HG03039 (cell line): ENCODE results near the gene ME1.
"Not testable (repeated sequence)": the region's sequence is repeated elsewhere in the genome, so short reads cannot be mapped to it uniquely, and the experiment has no call there.

Experiments used
- ATAC-seq: cut with Tn5 transposase; IDR thresholded peaks from one replicate; pipeline ENCODE4 v1.9.1; 2021; ENCODE audit warnings: mild to moderate bottlenecking, moderate library complexity; ENCODE audit not compliant: unreplicated experiment

The ME1 gene

DNA sequence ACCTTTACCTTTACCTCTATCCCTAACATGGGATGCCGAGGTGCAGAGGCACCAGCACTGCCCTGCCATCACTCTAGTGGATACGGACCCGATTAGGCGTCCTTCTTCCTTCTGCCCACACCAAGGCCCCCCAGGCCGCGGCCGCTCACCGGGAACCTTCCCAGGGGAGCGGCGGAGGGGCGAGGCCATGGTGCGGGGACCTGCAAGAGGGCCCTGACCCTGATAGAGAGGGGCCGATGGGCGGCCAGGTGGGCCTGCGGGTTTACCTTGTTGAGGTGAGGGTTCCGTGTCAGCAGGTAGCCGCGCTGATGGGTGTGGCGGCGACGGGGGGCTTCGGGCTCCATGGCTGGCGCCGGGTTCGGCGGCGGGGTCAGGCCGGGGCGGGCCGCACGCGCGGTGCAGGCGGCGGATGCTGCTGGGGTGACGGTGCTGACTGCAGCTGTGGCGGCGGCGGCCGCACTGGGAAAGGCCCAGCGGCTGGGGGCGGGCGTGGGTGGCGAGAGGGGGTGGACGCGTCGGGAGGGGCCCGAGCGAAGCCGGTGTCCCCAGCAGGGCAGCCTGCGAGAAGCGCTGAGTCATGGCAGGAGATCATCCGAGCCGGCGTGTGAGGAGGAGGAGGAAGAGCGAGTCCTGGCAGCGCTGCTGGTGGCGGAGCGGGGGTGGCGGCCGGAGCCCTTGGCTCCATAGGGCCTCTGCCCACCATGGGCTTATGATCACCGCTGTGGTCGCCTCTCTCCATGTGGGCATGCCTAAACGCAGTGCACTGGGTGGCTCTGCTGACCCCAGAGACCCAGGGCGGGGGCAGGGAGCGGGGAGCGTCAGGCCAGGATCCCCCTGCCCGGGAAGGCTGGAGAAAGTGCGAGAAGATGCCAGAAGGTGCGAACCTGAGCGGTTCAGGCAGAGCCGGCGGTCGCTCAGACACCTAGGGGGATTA is at the start of gene ME1:
TSS of gene ME1 (minus strand) at position 441 of the 934 bp plus-strand sequence. CDS start at position 344, 97 bp downstream.
- ATAC-seq, result peak; percentile 81

DNA sequence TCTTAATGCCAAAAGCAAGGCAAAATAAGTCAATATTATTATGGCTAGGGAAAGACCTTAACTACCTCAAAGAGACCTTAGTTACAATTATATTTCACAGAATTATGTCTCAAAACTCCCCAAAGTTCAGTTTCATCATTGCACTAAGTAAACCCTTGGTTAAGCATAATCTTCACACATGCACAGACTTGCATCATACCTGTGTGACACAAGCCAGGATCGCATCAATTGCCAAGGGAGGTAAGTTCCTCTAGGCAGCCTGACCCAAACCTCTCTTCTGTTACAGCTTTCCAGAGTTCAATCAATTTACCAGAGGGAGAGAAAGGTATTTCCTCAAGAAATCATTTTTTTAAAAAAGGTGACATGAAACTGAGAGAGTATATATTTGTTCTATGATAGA is 49.6 kb upstream of the ME1 start:
- ATAC-seq, result no peak

DNA sequence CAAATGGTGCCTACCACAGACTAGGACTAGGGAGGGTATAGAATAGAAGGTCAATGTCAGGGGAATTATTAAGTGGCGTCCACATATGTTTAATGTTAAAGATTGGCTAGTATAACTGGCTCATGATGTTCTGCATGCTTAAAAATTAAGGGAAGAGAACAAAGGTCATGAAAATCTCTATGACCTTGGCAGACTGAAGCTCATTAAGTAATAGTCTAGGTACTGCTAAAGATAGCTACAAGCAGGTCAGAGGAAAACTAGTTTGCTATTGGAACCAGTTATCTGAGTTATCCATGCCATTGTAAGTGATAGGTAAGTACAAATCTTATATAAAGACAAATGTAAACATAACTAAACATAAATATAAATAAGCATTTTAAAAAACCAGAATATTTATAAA is 48.5 kb upstream of the ME1 start:
- ATAC-seq, result no peak

- no peak for ATAC-seq
Observed at GRCh38 chr6:83476971-83477370, 46.1 kb upstream of the ME1 start.

GRCh38 chr6:83474309-83474708 is 43.5 kb upstream of the ME1 start:
- ATAC-seq, result no peak

GRCh38 chr6:83472767-83473166 is 41.9 kb upstream of the ME1 start:
- ATAC-seq, result no peak

- ATAC-seq, result no peak
Observed at GRCh38 chr6:83470587-83470986, 39.7 kb upstream of the ME1 start.

DNA sequence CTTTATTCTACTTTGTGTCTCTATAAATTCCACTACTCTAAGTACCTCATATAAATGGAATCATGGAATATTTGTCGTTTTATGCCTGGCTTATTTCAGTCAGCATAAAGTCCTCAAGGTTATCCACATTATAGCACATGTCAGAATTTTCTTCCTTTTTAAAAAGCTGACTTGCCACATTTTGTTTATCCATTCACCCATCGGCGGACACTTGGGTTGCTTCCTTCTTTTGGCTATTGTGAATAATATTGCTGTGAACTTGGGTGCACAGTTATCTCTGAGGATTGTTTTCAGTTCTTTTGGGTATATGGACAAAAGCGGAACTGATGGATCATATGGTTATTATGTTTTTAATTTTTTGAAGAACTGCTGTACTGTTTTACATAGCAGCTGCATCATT is 39.1 kb upstream of the ME1 start:
- ATAC-seq, result no peak

GRCh38 chr6:83467620-83468036 is 36.8 kb upstream of the ME1 start:
- ATAC-seq, result no peak

GRCh38 chr6:83466328-83466727 is 35.5 kb upstream of the ME1 start:
- ATAC-seq, result no peak

- ATAC-seq, result no peak
Observed at GRCh38 chr6:83464381-83465140, 33.7 kb upstream of the ME1 start.

GRCh38 chr6:83463886-83464285 is 33.0 kb upstream of the ME1 start:
- no peak for ATAC-seq

GRCh38 chr6:83462524-83462923 is 31.7 kb upstream of the ME1 start:
- ATAC-seq, result no peak

GRCh38 chr6:83461438-83461837 is 30.6 kb upstream of the ME1 start:
- no peak for ATAC-seq

GRCh38 chr6:83459663-83460062 is 28.8 kb upstream of the ME1 start:
- ATAC-seq, result no peak

GRCh38 chr6:83450015-83450414 is 19.2 kb upstream of the ME1 start:
- not testable (repeated sequence) for ATAC-seq

- not testable (repeated sequence) for ATAC-seq
Observed at GRCh38 chr6:83444086-83444699, 13.3 kb upstream of the ME1 start.

- no peak for ATAC-seq
Observed at GRCh38 chr6:83443516-83443915, 12.7 kb upstream of the ME1 start.

- ATAC-seq, result no peak
Observed at GRCh38 chr6:83442752-83443151, 11.9 kb upstream of the ME1 start.

GRCh38 chr6:83439201-83439600 is 8.3 kb upstream of the ME1 start:
- ATAC-seq, result no peak

DNA sequence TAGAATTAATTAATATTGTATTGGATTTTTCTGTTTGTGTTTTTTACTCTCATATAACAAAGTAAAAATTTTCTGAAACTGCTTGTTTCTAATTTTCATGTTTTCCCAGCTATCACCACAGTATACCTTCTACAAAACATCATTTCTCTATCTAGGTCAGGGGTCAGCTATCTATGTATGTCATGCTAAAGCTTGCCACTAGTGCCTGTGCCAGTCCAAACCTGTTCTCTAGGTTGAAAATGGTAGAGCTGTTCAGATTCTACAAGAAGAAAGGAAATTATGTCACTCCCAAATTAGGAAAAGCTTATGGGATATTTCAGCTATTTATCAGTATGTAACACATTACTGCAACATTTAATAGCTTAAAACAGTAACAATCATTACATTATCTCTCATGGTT is 5.8 kb upstream of the ME1 start:
- no peak for ATAC-seq

GRCh38 chr6:83433177-83433576 is 2.3 kb upstream of the ME1 start:
- no peak for ATAC-seq
